GM18907 (cell line): ENCODE measurements around the gene EXOC6B.
A peak's percentile ranks its signal among the peaks of the same experiment; 100 is the strongest.
"Not testable (repeated sequence)": the region's sequence is repeated elsewhere in the genome, so short reads cannot be mapped to it uniquely, and the experiment has no call there.

Experiments used
- ATAC-seq: cut with Tn5 transposase; IDR thresholded peaks from one replicate; pipeline ENCODE4 v1.9.1; 2021; ENCODE audit warnings: mild to moderate bottlenecking, moderate library complexity; ENCODE audit not compliant: unreplicated experiment

The EXOC6B gene

GRCh38 chr2:72685638-72686213 lies 140.1 kb downstream of the EXOC6B start:
- ATAC-seq, result no peak

DNA sequence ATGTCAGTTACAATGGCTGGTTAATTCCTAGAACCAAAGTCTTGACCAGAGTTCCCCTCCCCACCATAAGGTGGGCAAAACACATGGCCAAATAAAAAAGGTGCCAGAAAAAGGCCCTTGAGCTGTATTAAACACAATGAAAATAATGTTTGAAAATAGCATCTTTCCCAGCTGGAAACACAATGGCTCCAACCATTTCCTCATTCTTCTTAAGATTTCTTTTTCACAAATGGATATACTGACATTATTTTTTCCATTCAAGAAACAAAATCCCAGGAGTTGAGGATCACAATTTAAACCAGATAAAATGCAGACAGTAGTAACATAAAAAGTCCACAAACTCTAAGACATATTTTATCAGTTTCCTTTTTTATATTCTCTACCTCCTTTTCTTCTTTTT lies 143.8 kb downstream of the EXOC6B start:
- no peak for ATAC-seq

DNA sequence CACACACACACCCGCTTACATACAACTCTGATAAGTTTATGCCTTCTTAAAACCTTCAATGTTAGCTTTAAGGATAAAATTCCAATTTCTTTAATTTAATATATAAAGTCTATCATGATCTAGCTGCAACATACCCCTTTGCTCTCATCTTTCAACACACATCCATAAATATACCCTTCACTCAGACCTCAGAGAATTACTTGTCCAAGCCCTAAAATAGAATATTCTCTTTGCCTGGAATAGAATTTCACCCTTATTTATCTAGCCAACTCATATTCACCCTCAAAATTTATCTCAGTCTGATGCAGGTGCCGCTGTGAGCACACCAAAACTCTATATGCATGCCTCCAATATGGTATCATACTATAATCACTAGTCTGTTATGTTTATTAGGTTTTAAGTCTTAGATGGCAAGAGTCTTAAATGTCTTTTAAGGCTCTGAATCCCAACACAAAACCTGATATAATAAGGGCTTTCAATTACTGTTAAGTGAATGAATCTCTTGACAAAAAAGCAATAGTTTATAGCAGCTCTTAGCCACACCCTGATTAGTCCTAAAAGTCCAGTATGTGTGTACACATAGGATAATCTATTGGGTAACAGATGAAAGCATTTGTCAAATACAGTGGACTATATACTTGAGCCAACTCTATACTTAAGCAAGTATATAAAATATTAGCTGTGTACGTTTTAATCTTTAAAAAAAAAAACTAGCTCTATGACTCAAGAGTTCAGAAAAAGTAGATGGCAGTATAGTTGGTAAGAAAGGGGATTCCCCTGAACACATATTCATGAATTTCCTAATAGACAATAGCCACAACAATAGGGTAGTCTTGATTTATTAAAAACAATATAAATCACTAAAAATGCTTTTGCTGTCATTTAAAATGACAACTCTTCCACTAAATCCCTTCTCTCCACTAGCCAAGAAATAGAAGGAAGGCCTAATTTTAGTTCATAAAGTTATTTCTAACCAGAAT lies 144.5 kb downstream of the EXOC6B start:
- no peak for ATAC-seq

DNA sequence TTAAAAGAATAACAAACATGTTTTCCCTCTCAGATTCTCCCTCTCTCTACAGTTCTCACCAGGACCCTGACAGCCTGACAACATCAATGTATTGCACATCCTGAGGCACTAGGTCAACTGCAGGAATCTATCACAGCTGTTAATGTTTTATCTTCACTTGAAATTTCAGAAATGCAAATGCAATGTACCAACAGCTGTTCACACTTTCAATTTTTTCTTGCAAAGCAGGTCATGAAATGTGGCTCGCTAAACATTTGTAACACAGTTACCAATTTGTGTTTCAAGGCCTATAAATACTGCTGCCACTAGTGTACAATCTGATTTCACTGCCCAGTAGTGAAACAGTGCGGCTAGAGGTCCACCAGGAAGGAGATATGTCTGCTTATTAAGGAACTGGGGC lies 147.8 kb downstream of the EXOC6B start:
- peak; percentile 94 for ATAC-seq

- ATAC-seq, result no peak
These were observed 149.3 kb downstream of the EXOC6B start for GRCh38 chr2:72676341-72677025.

- ATAC-seq, result no peak
These were observed 150.6 kb downstream of the EXOC6B start for GRCh38 chr2:72674982-72675915.

- ATAC-seq, result no peak
These were observed 152.6 kb downstream of the EXOC6B start for GRCh38 chr2:72673279-72673678.

GRCh38 chr2:72669121-72669520 lies 156.7 kb downstream of the EXOC6B start:
- ATAC-seq, result no peak

- ATAC-seq, result no peak
These were observed 157.2 kb downstream of the EXOC6B start for GRCh38 chr2:72668647-72669046.

DNA sequence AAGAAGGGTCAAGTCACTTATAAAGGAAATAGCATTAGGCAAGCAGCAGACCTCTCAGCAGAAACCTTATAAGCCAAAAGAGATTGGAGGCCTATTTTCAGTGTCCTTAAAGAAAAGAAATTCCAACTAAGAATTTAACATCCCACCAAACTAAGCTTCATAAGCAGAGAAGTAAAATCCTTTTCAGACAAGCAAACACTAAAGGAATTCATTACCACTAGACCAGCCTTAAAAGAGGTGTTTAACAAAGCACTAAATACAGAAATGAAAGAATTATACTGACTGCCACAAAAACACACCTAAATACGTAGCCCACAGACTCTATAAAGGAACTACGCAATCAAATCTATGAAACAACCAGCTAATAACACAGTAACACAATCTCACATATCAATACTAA lies 160.4 kb downstream of the EXOC6B start:
- no peak for ATAC-seq

GRCh38 chr2:72661985-72662384 lies 163.8 kb downstream of the EXOC6B start:
- ATAC-seq, result no peak

DNA sequence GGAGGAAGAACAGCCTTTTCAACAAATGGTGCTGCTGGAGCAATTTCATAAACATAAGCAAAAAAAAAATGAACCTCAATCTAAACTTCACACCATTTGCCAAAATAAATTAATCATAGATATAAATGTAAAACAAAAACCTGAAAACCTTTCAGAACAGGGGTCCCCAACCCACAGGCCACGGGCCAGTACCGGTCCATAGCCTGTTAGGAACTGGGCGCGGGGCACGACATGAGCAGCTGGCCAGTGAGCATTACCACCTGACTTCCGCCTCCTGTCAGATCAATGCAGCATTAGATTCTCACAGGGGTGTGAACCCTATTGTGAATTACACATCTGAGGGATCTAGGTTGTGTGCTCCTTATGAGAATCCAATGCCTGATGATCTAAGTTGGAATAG lies 176.0 kb downstream of the EXOC6B start:
- no peak for ATAC-seq

DNA sequence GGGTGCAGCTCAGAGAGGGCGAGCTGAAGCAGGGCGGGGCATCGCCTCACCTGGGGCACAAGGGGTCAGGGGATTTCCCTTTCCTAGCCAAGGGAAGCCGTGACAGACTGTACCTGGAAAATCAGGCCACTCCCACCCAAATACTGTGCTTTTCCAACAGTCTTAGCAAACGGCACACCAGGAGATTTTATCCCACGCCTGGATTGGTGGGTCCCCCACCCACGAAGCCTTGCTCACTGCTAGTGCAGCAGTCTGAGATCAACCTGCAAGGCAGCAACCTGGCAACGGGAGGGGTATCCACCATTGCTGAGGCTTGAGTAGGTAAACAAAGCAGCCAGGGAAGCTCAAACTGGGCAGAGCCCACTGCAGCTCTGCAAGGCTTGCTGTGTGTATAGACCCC lies 184.6 kb downstream of the EXOC6B start:
- not testable (repeated sequence) for ATAC-seq

DNA sequence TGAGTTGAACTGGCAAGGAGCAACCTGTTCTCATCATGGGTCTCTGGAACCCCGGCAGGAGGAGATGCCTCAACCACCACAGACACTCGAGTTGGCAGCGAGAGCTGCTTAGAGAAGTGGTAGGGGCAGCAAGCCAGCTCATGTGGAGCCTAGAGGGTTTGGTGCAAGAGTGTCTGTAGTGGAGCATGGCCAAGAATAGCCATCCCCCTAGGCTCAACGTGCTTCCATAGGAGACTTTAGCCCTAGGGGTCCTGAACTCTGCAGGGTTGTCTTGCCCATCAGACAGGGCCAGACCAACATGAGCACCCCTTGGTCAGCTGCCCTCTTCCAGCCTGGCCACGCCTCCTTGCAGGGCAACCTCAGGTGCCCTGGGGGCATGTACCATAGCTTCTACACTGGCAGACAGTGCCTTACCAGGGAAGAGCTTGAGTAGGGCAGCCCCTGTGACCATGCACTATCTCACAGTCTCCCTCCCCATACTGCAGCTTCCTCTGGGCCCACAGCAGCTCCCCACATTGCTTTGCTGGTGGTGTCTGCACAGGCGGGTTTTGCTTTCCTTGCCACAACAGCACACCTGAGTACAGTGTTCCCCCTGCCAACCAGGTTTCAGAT lies 187.1 kb downstream of the EXOC6B start:
- no peak for ATAC-seq

- no peak for ATAC-seq
These were observed 189.6 kb downstream of the EXOC6B start for GRCh38 chr2:72636210-72636609.

DNA sequence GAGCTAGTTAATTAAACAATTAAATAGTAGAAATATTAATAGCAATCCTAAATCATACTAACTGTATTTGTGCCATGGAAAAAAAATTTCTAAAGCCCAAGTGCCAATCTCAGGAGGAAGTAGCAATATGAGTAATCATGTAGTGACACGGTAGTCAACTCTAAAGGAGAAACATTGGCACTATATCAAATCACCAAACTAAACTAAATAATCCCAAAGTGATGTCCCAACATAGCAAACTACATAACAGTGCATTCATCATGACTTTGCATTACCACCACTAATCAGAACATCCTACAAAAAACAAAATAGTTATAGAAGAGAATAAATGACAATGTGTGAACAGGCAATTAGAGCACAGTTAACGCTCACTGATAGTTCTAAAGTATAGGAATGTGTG lies 195.1 kb downstream of the EXOC6B start:
- ATAC-seq, result no peak

DNA sequence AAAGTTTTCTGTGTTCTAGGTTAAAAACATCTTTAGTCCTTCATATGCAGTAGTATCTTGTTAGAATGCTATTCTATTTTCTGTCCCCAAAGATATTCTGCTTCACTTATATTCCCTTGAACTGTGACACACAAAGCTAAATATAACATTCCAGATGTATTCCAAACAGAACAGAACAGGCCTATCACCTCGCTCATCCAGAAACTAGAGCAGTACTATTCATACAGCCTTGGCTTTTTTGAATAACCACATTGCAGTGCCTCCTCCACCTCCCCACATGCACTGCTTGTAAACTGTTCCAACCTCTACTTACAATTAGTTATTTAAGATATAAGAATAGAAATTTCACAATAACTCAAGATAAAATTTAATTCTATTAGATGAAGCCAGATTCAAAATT lies 196.8 kb downstream of the EXOC6B start:
- no peak for ATAC-seq

- no peak for ATAC-seq
These were observed 198.8 kb downstream of the EXOC6B start for GRCh38 chr2:72627083-72627482.

- ATAC-seq, result no peak
These were observed 200.5 kb downstream of the EXOC6B start for GRCh38 chr2:72625366-72625765.

DNA sequence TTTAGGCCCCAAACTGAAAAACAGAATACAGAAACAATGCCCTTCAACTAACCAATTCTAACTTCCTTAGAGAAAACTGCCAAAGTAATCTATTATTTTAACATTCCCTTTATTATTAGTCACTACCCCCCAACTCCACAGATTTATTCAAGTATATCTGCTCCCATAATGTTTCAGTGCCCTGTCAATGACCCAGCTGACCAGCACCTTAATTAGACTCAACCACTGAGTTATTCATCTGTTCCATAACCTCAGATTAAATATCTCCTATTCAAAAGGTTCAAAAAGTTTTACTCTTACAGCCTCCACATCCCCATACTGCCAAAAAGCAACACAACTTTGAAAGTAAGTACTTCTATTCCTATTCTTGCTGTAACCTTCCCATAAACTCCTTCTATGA lies 202.4 kb downstream of the EXOC6B start:
- ATAC-seq, result no peak
